ENCODE measurements around the gene ALDH3A2.

- no peak for TF ChIP-seq CTCF (IDR thresholded peaks at IDR 0.05)
- no peak for TF ChIP-seq POLR2A (IDR thresholded peaks at IDR 0.05)
- no peak for TF ChIP-seq POLR2AphosphoS5 (IDR thresholded peaks at IDR 0.05; ENCODE audit: insufficient read depth in 1 of 2, low read depth in 1 of 2)
These were observed 64.9 kb downstream of the ALDH3A2 start for GRCh38 chr17:19713462-19713861.
